ENCODE measurements around the gene HNRNPUL1. TPM values are rescaled to one million over a fixed set of nuclear protein-coding genes. Genes with fewer than 3 reads are reported as not detected.

The HNRNPUL1 gene
- total RNA-seq, 2 experiments from 2014 or later = 298 to 301 TPM

DNA sequence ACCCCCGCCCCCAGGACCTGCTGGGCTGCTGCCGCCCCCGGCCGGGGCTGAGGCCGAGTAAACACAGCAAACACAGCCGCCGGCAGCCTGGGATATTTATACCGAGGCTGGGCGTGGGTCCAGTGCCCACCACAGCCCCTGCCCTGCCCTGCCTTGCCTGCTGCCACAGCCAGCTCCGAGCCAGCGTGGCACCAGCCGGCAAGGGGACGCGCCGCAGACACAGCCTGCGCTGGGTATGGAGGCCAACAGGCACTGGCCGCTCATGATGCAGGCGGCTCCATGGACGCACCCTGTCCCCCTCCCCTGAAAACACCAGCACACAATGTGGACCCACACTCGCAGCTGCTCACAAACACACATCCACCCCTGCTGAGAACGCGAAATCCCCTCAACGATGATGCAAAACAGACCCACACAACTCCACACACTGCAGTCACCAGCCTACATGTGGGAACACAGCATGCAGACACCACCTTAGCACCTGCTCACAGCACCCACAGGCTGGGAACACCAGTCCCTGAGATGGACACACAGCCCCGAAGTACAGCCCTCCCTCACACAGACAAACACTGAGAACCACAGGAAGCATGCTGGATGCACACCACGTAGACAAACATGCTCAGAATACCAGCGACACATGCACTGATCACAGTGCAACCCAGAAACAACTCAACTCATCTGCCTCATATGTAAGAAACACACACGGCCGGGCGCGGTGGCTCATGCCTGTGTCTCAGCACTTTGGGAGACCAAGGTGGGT lies 62.0 kb downstream of the HNRNPUL1 start:
- Mint-ChIP-seq H3K36me3 (ENCODE audit: low read depth) (peaks cover 37% of the 10 kb centered on the region), H3K4me3 (no peak overlapping the region), H3K4me1 (ENCODE audit: low read depth) (peaks cover 49% of the 10 kb centered on the region), H3K27me3 (ENCODE audit: low read depth) (no peaks in the 10 kb centered on the region), H3K9me3 (no peaks in the 10 kb centered on the region), H3K27ac (peak overlapping the region; percentile 71)
- DNase-seq = peak; percentile 45
- intact Hi-C loops (cut with micrococcal nuclease) = no loop called here
- CTCF ChIA-PET = interaction anchor here (0.7 to 1.4 kb wide), 2 partner anchors 30 to 271 kb away, joined by 3 read pairs; no protein-coding TSS in a partner anchor

- no peak for DNase-seq
- peaks cover 40% of the 10 kb centered on the region for H3K36me3 Mint-ChIP-seq (ENCODE audit: low read depth)
Observed at GRCh38 chr19:41327076-41327575, 63.0 kb downstream of the HNRNPUL1 start.

DNA sequence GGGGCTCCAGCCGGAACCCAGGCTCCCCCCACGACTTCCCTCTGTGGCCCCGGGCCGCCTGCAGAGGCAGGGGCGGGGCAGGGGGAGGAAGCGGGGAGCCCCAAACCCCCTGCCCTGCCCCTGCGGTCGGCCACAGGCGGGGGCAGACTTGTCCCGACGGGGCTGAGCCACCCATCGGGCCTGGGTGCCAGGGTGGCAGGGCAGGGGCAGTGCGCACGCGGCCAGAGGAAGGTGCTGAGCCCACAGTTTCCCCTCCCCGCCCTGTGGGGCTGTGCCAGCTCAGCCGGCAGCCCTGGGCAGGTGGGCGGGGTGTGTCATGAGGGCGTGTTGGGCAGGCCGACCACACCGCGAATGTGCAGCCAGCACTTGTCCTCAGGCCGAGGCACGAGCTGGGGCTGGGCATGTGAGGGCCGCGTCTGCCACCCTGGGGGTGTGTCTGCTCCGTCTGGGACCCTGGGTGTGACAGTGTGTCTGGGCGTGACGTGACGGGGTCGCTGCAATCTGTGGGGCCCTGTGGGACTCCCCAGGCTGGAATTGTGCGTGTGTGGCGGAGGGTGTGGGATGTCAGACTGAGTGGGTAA lies 63.5 kb downstream of the HNRNPUL1 start:
- Mint-ChIP-seq H3K4me3 (peak overlapping the region; percentile 67), H3K36me3 (ENCODE audit: low read depth) (peaks cover 40% of the 10 kb centered on the region), H3K4me1 (ENCODE audit: low read depth) (peaks cover 55% of the 10 kb centered on the region), H3K27me3 (ENCODE audit: low read depth) (no peaks in the 10 kb centered on the region), H3K9me3 (no peaks in the 10 kb centered on the region), H3K27ac (peak overlapping the region; percentile 93)
- CTCF ChIA-PET = interaction anchor here (1.3 to 1.4 kb wide), 2 partner anchors 19 to 29 kb away, joined by 3 to 8 read pairs; no protein-coding TSS in a partner anchor
- intact Hi-C loops (cut with micrococcal nuclease) = loop anchor here (1.0 kb wide), 4 partner anchors 17 to 70 kb away; partner anchors contain the start of genes BCKDHA, CCDC97 and EXOSC5
- peak; percentile 80 for DNase-seq

More at GRCh38 chr19:41327076-41327575, 63.0 kb downstream of the HNRNPUL1 start:
- Mint-ChIP-seq H3K4me3 (peak overlapping the region; percentile 50), H3K9me3 (no peaks in the 10 kb centered on the region), H3K27ac (peak overlapping the region; percentile 71), H3K4me1 (ENCODE audit: low read depth) (peaks cover 55% of the 10 kb centered on the region), H3K27me3 (ENCODE audit: low read depth) (no peaks in the 10 kb centered on the region)
- intact Hi-C loops (cut with micrococcal nuclease) = loop anchor here (1.0 kb wide), 2 partner anchors 65 to 70 kb away; partner anchors contain the start of genes BCKDHA and EXOSC5
- CTCF ChIA-PET = interaction anchor here (0.7 to 1.4 kb wide), 3 partner anchors 19 to 270 kb away, joined by 3 to 8 read pairs (median 3); no protein-coding TSS in a partner anchor

GRCh38 chr19:41328157-41328841 lies 64.1 kb downstream of the HNRNPUL1 start:
- DNase-seq = peak; percentile 70
- H3K4me1 Mint-ChIP-seq (ENCODE audit: low read depth) = peaks cover 52% of the 10 kb centered on the region
- H3K27me3 Mint-ChIP-seq (ENCODE audit: low read depth) = no peaks in the 10 kb centered on the region
- peaks cover 38% of the 10 kb centered on the region for H3K36me3 Mint-ChIP-seq (ENCODE audit: low read depth)
- intact Hi-C loops (cut with micrococcal nuclease) = loop anchor here (1.0 kb wide), 2 partner anchors 18 to 23 kb away; partner anchors contain the start of gene CCDC97
- peak overlapping the region; percentile 67 for H3K4me3 Mint-ChIP-seq
- H3K27ac Mint-ChIP-seq = peak overlapping the region; percentile 93
- H3K9me3 Mint-ChIP-seq = no peaks in the 10 kb centered on the region
- CTCF ChIA-PET = interaction anchor here (1.2 kb wide), 1 partner anchor 29 kb away, joined by 4 read pairs; no protein-coding TSS in a partner anchor

DNA sequence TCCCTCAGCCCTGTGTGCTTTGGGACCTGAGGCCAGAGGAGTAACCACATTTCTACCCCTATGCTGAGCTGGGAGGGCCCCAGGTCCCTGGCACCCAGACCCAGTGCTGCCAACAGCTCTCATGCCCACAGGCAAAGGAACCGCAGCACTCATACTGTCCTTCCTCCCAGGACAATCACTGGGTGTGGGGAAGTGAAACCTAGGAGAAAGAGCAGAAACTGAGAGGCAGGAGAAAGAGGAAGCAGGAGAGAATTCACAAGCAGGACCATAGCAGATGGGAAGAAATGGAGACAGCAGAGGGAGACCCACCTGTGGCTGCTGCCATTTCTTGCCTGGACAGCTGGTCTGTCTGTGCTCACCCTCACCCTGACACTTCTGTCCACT lies 64.7 kb downstream of the HNRNPUL1 start:
- Mint-ChIP-seq H3K9me3 (no peaks in the 10 kb centered on the region), H3K27me3 (ENCODE audit: low read depth) (no peaks in the 10 kb centered on the region), H3K4me1 (ENCODE audit: low read depth) (peaks cover 52% of the 10 kb centered on the region), H3K27ac (peak overlapping the region; percentile 93), H3K4me3 (no peak overlapping the region), H3K36me3 (ENCODE audit: low read depth) (peaks cover 38% of the 10 kb centered on the region)
- intact Hi-C loops (cut with micrococcal nuclease) = loop anchor here (1.0 kb wide), 2 partner anchors 19 to 22 kb away; partner anchors contain the start of gene CCDC97
- CTCF ChIA-PET = interaction anchor here (1.2 kb wide), 1 partner anchor 28 kb away, joined by 4 read pairs; no protein-coding TSS in a partner anchor
- no peak for DNase-seq

DNA sequence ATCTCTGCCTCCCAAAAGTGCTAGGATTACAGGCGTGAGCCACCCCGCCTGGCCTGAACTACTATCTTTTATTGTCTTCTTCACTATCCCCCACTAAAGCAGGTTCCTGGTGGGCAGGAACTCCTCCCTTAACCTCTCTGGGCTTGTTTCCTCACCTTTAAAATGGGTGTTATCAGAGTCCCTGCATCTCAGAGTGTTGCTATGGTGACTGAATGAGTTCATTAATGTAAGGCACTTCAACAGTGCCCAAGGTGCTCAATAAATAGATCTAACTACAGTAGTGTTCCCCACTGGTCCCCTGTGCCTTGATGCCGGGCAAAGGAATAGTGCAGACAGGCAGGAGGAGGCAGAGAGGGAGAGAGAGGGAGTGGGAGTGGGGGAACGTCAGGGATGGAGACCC lies 66.3 kb downstream of the HNRNPUL1 start:
- H3K36me3 Mint-ChIP-seq (ENCODE audit: low read depth) = peaks cover 40% of the 10 kb centered on the region
- CTCF ChIA-PET = no interaction called here
- H3K27ac Mint-ChIP-seq = peak overlapping the region; percentile 33
- H3K4me3 Mint-ChIP-seq = no peak overlapping the region
- H3K9me3 Mint-ChIP-seq = no peaks in the 10 kb centered on the region
- no peaks in the 10 kb centered on the region for H3K27me3 Mint-ChIP-seq (ENCODE audit: low read depth)
- peaks cover 54% of the 10 kb centered on the region for H3K4me1 Mint-ChIP-seq (ENCODE audit: low read depth)
- DNase-seq = no peak
- intact Hi-C loops (cut with micrococcal nuclease) = no loop called here

GRCh38 chr19:41330946-41331678 lies 66.9 kb downstream of the HNRNPUL1 start:
- CTCF ChIA-PET = no interaction called here
- Mint-ChIP-seq H3K36me3 (ENCODE audit: low read depth) (peaks cover 40% of the 10 kb centered on the region), H3K27ac (no peak overlapping the region), H3K4me3 (no peak overlapping the region), H3K27me3 (ENCODE audit: low read depth) (no peaks in the 10 kb centered on the region), H3K9me3 (no peaks in the 10 kb centered on the region), H3K4me1 (ENCODE audit: low read depth) (peaks cover 56% of the 10 kb centered on the region)
- DNase-seq = no peak
- intact Hi-C loops (cut with micrococcal nuclease) = no loop called here

DNA sequence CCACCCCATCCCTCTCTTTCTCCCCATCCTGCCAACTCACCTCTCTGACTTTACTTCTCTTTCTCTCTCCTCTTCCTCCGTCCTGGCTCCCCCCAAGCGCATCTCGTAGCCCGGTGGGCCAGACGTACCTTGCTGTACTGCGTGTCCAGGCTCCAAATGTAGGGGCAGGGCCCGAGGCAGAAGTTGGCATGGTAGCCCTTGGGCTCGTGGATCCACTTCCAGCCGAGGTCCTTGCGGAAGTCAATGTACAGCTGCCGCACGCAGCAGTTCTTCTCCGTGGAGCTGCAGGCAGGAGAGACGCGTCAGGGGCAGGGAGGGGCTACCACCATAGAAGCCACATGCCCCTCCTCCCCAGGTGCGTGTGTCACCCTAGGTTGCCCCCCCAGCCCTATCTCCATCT lies 67.8 kb downstream of the HNRNPUL1 start:
- peaks cover 49% of the 10 kb centered on the region for H3K4me1 Mint-ChIP-seq (ENCODE audit: low read depth)
- no peaks in the 10 kb centered on the region for H3K9me3 Mint-ChIP-seq
- CTCF ChIA-PET = no interaction called here
- no peak overlapping the region for H3K4me3 Mint-ChIP-seq
- peaks cover 35% of the 10 kb centered on the region for H3K36me3 Mint-ChIP-seq (ENCODE audit: low read depth)
- intact Hi-C loops (cut with micrococcal nuclease) = no loop called here
- H3K27ac Mint-ChIP-seq = peak overlapping the region; percentile 15
- no peaks in the 10 kb centered on the region for H3K27me3 Mint-ChIP-seq (ENCODE audit: low read depth)
- DNase-seq = no peak

GRCh38 chr19:41332468-41332867 lies 68.3 kb downstream of the HNRNPUL1 start:
- Mint-ChIP-seq H3K9me3 (no peaks in the 10 kb centered on the region), H3K4me1 (ENCODE audit: low read depth) (peaks cover 47% of the 10 kb centered on the region), H3K27ac (no peak overlapping the region), H3K36me3 (ENCODE audit: low read depth) (peaks cover 35% of the 10 kb centered on the region), H3K27me3 (ENCODE audit: low read depth) (no peaks in the 10 kb centered on the region), H3K4me3 (no peak overlapping the region)
- CTCF ChIA-PET = interaction anchor here (0.7 kb wide), 1 partner anchor 550 kb away, joined by 4 read pairs; no protein-coding TSS in a partner anchor
- intact Hi-C loops (cut with micrococcal nuclease) = no loop called here
- DNase-seq = no peak

DNA sequence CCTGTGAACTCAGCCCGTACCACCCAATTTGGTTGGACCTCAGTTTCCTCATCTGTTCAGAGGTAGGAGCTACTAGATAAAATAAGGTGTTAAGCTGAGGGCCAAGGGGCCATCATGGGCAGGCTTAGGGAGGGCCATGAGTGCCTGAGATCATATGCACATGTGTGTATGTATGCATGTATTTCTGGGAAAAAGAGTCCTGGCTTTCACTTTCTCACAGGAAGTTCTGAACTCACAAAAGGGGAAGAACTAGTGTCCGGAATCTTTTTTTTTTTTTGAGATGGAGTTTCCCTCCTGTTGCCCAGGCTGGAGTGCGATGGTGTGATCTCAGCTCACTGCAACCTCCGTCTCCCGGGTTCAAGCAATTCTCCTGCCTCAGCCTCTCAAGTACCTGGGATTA lies 70.6 kb downstream of the HNRNPUL1 start:
- Mint-ChIP-seq H3K9me3 (no peaks in the 10 kb centered on the region), H3K27ac (peak overlapping the region; percentile 56), H3K27me3 (ENCODE audit: low read depth) (no peaks in the 10 kb centered on the region), H3K4me3 (no peak overlapping the region), H3K36me3 (ENCODE audit: low read depth) (peaks cover 28% of the 10 kb centered on the region), H3K4me1 (ENCODE audit: low read depth) (peaks cover 34% of the 10 kb centered on the region)
- CTCF ChIA-PET = interaction anchor here (1.3 kb wide), 1 partner anchor 14 kb away, joined by 3 read pairs; no protein-coding TSS in a partner anchor
- intact Hi-C loops (cut with micrococcal nuclease) = no loop called here
- no peak for DNase-seq

DNA sequence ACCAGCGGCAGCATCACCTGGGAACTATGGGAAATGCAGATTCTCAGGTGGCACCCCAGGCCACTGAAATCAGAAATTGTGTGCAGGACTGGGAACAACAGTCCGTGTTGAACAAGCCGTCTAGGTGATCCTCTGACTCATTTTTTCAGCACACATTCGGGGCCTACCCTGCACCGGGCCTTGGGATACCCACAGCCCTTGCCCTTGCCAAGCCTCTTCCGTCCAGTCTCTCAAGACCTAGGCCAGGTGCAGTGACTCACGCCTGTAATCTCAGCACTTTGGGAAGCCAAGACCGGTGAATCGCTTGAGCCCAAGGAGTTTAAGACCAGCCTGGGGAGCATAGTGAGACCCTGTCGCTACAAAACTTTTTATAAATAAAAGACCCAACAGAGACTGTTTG lies 71.3 kb downstream of the HNRNPUL1 start:
- Mint-ChIP-seq H3K9me3 (no peaks in the 10 kb centered on the region), H3K27me3 (ENCODE audit: low read depth) (no peaks in the 10 kb centered on the region), H3K36me3 (ENCODE audit: low read depth) (peaks cover 27% of the 10 kb centered on the region), H3K4me1 (ENCODE audit: low read depth) (peaks cover 33% of the 10 kb centered on the region), H3K4me3 (no peak overlapping the region), H3K27ac (peak overlapping the region; percentile 56)
- intact Hi-C loops (cut with micrococcal nuclease) = no loop called here
- no peak for DNase-seq
- CTCF ChIA-PET = interaction anchor here (0.7 to 1.3 kb wide), 3 partner anchors 15 to 114 kb away, joined by 3 read pairs; no protein-coding TSS in a partner anchor
